D721Med (cell line): ENCODE results near the gene ZNF784.
"Not testable (repeated sequence)": the region's sequence is repeated elsewhere in the genome, so short reads cannot be mapped to it uniquely, and the experiment has no call there.

Source experiments
- DNase-seq: peaks from one replicate; pipeline ENCODE4 v3.0.0; 2011; ENCODE audit warnings: low spot score; ENCODE audit not compliant: insufficient read length
- FAIRE-seq: peaks from 2 replicates; lab custom pipeline; 2011; peaks lifted over from hg19 to GRCh38; lab: Jason Lieb, UNC
- TF ChIP-seq, protein P1 (sequence below): IDR thresholded peaks from 2 replicates; pipeline ENCODE4 v1.5.1; 2012; ENCODE audit warnings: mild to moderate bottlenecking, control low read depth; ENCODE audit not compliant: insufficient read depth; ENCODE audit errors: missing control alignments

The ZNF784 gene

DNA sequence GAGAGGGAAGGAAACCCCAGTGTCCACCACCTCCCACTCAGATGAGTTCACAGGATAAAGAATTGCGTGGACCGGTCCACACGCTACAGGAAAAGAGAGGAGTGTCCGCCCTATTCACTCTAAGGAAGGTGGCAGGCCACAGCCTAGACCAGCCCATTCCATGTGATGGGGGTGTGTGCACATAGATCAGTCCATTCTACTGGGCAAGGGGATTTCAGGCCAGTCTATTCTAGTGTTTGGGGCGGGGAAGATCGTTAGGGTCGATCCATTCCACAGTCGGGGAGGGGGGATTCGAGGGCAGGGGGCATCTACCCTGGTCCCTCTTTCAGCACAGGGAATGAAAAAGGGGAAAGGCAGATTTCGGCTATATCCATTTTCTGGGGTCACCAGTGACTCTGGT, 32.8 kb downstream of the ZNF784 start:
- FAIRE-seq (no peak), DNase-seq (no peak)
- TF ChIP-seq, protein P1, sequence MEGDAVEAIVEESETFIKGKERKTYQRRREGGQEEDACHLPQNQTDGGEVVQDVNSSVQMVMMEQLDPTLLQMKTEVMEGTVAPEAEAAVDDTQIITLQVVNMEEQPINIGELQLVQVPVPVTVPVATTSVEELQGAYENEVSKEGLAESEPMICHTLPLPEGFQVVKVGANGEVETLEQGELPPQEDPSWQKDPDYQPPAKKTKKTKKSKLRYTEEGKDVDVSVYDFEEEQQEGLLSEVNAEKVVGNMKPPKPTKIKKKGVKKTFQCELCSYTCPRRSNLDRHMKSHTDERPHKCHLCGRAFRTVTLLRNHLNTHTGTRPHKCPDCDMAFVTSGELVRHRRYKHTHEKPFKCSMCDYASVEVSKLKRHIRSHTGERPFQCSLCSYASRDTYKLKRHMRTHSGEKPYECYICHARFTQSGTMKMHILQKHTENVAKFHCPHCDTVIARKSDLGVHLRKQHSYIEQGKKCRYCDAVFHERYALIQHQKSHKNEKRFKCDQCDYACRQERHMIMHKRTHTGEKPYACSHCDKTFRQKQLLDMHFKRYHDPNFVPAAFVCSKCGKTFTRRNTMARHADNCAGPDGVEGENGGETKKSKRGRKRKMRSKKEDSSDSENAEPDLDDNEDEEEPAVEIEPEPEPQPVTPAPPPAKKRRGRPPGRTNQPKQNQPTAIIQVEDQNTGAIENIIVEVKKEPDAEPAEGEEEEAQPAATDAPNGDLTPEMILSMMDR, result no peak

DNA sequence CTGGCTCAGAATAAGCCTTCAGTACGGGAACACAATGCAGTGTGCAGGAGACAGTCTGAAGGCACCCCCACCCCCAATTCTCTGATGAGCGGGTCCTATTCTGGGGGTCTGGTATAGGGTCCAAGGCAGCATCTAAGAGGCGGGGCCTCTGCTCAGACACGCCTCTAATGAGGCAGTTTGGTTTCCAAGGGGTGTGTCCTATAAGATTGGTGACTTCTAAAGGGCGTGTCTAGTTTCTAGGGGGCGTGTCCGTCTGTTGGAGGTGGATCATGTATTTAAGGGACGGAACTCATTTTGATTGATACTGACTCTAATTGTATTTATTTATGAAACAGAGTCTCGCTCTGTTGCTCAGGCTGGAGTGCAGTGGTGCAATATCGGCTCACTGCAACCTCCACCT, 33.7 kb downstream of the ZNF784 start:
- TF ChIP-seq, protein P1, result no peak
- FAIRE-seq, result no peak
- no peak for DNase-seq

DNA sequence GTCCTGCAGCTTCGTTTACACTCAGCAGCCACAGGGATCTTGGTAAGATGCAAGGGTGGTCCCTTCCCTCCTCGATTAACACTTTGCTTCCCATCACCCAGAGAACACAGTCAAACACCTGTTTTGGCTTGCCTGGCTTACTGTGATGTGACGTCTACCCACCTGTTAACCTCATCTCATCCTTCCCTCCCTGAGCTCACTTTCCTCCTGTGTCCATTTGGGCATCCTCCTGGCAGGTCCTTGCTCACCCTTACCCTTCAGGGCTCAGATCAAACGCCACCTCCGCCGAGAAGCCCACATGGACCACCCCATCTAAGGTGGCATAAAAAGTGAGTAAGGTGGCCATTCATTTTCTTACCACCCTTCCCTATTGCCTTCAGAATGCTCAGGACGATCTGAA, 34.3 kb downstream of the ZNF784 start:
- DNase-seq (no peak), FAIRE-seq (no peak)
- TF ChIP-seq, protein P1, result no peak

DNA sequence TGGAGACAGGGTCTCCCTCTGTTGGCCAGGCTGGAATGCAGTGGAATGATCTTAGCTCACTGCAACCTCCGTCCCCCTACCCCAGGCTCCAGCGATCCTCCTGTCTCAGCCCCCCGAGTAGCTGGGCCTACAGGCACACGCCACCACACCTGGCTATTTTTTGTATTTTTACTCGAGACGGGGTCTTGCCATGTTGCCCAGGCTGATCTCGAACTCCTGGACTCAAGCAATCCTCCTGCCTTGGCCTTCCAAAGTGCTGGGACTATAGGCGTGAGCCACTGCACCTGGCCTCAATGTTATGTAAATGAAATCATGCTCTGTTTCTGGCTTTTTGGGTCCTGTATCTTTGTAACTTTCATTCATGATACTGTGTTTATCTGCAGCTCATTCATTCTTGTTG, 35.6 kb downstream of the ZNF784 start:
- TF ChIP-seq, protein P1, result no peak
- FAIRE-seq, result no peak
- no peak for DNase-seq

DNA sequence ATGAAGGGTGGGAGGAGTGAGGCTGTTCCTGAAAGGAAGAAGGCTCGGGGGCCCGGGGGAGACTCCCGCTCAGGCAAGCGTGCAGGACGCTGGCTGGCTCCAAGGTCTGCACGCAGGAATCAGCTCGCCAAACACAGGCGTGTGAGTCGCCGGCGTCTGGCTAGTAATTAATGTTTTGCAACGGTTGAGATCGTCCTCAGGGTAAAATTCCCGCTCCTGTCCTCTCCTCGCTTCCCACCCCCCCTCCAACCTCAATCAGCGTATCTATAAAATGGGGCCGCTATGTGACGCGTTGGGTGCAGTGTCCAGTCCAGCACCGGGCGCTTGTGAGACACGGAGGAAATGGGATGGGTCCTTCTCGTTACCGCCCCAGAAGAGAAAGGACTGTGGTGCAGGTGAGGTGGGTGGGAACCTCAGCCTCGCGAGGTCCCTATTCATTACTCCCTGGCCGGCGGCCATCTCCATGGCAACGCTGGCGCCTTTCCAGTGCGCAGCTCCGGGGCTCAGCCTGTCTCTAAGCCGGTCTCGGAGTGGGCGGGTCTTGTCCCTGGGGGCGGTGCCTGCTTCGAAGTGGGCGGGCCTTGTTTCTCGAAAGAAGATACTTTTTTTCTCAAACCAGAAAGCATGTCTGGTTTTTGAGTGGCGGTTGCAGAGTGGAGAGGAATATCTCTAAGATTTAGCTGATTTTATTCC, 37.2 kb downstream of the ZNF784 start:
- FAIRE-seq, result no peak
- peak; percentile 81 for DNase-seq
- TF ChIP-seq, protein P1, result no peak

DNA sequence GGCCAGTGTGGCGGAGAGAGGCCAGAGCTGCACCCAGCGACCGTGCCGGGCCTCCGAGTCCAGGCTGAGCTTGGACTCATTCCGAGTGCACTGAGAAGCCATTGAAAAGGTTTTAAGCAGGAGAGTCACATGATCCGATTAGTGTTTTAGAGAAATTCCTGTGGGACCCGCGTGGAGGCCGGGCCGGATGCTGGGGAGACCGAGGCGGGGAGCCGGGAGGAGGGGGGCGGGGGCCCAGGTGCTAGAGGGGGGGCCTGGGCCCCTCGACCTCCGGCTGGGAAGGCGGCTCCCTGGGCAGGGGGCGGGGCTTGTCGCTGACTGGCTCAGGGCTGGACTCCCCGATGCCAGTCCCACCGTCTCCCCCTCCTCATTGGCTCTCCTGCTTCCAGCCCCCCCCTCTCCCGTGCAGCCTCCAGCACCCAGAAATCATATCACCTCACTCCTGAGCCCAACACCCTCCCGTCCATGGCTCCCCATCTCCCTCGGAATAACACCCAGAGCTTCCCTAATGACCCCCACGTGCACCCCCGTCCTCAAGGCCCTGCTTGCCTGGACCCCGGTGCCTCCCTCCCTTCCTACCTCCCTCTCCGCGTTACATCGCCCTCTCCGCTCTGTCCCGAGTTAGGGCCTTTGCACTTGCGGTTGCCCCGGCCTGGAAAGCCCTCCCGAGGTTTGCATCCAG, 38.6 kb downstream of the ZNF784 start:
- TF ChIP-seq, protein P1, result no peak
- FAIRE-seq (no peak), DNase-seq (peak; percentile 70)

DNA sequence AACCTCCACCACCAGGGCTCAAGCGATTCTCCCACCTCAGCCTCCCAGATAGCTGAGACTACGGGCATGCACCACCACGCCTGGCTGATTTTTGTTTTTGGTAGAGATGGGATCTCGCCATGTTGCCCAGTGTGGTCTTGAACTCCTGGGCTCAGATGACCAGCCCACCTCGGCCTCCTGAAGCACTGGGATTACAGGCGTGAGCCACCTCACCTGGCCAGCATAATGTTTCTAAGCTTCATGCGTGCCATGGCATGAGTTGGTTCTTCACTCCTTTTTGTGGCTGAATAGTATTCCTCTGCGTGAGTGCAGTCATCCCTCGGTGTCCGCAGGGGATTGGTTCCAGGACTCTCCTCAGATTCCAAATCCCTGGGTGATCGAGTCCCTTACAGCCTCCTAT, 39.5 kb downstream of the ZNF784 start:
- DNase-seq, result no peak
- TF ChIP-seq, protein P1, result no peak
- FAIRE-seq, result no peak

DNA sequence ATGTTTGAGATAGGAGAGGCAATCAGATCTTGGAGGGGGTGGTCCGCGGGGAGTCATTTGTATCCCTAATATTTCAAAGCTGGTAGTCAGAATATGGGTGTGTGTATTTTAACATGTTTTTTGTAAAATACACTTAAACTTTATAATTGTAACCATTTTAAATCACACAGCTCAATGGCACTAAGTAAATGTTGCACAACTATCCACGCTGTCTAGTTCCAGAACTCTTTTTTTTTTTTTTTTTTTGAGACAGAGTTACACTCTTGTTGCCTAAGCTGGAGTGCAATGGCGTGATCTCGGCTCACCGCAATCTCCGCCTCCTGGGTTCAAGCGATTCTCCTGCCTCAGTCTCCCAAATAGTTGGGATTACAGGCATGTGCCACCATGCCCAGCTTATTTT, 40.5 kb downstream of the ZNF784 start:
- DNase-seq, FAIRE-seq: not testable (repeated sequence)

DNA sequence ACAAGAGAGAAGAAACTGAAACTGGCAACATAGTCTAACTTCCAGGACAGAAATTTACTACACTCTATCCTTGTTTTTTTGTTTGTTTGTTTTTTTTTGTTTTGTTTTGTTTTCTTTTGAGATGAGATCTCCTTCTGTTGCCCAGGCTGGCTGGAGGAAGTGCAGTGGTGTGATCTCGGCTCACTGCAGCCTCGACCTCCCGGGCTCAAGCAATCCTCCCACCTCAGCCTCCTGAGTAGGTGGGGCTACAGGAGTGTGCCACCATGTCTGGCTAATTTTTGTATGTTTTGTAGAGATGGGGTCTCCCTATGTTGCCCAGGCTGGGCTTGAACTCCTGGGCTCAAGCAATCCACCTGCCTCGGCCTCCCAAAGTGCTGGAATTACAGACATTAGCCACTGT, 42.1 kb downstream of the ZNF784 start:
- not testable (repeated sequence) for DNase-seq, FAIRE-seq
